A673 (cell line): Measurements from ENCODE around the gene PSENEN. TPM values are rescaled to one million over a fixed set of nuclear protein-coding genes. Genes with fewer than 3 reads are reported as not detected.
"Not testable (repeated sequence)": the region's sequence is repeated elsewhere in the genome, so short reads cannot be mapped to it uniquely, and the experiment has no call there.

Experiments used
- BruUV-seq: library from RNA; stranded (reverse); fragments of 400-500 nt; replicated peaks from 2 replicates; lab custom pipeline; 2021; lab: Mats Ljungman, UMichigan
- CTCF ChIA-PET: fragments of 300-600 bp; sonication (Branson Sonifier 250); formaldehyde crosslinking; loops from one replicate; lab custom pipeline; 2022; ENCODE audit warnings: antibody characterized with exemption; lab: Charles Lee
- POLR2A ChIA-PET: fragments of 300-600 bp; sonication (Branson Sonifier 250); formaldehyde crosslinking; loops from one replicate; lab custom pipeline; 2022; ENCODE audit warnings: antibody characterized with exemption; ENCODE audit not compliant: low non-redundant PET; lab: Charles Lee
- DNase-seq: peaks from one replicate; pipeline ENCODE4 v3.0.0-alpha.2; 2015; ENCODE audit warnings: low spot score
- H3K27ac ChIP-seq: fragments of 200-600 bp; sonication (generic); 2 replicates; pipeline ENCODE4 v1.5.1; 2016; ENCODE audit warnings: mixed run types, low read depth, mild to moderate bottlenecking, mixed read lengths, antibody characterized with exemption, low read length; ENCODE audit not compliant: poor library complexity, severe bottlenecking
- H3K27me3 ChIP-seq: fragments of 200-600 bp; sonication (generic); replicated peaks from 2 replicates; pipeline ENCODE4 v1.6.1; 2017; ENCODE audit warnings: mixed run types, low read depth, mild to moderate bottlenecking, mixed read lengths, antibody characterized with exemption, low read length; ENCODE audit not compliant: insufficient read depth, poor library complexity
- H3K36me3 ChIP-seq: fragments of 200-600 bp; sonication (generic); 2 replicates; pipeline ENCODE4 v1.6.1; 2016; ENCODE audit warnings: mixed run types, mild to moderate bottlenecking, mixed read lengths, antibody characterized with exemption, low read length; ENCODE audit not compliant: insufficient read depth, poor library complexity, severe bottlenecking
- H3K4me1 ChIP-seq: fragments of 200-600 bp; sonication (generic); 2 replicates; pipeline ENCODE4 v1.6.1; 2017; ENCODE audit warnings: mixed run types, mild to moderate bottlenecking, mixed read lengths, antibody characterized with exemption, low read length; ENCODE audit not compliant: insufficient read depth, poor library complexity, severe bottlenecking
- H3K4me3 ChIP-seq: fragments of 200-600 bp; sonication (generic); 2 replicates; pipeline ENCODE4 v1.5.1; 2016; ENCODE audit warnings: low read depth, mixed run types, mild to moderate bottlenecking, mixed read lengths, low read length; ENCODE audit not compliant: poor library complexity, severe bottlenecking
- H3K9me3 ChIP-seq: fragments of 200-600 bp; sonication (generic); 2 replicates; pipeline ENCODE4 v1.6.1; 2016; ENCODE audit warnings: mixed run types, low read depth, mild to moderate bottlenecking, mixed read lengths, antibody characterized with exemption, low read length; ENCODE audit not compliant: poor library complexity, severe bottlenecking
- CTCF ChIP-seq: fragments of 300-800, 200-600 bp; sonication (generic); conservative IDR thresholded peaks from 2 replicates; pipeline ENCODE4 v1.5.1; 2017; ENCODE audit warnings: low read depth, mild to moderate bottlenecking, antibody characterized with exemption, low read length, moderate library complexity, mixed read lengths
- EZH2 ChIP-seq: fragments of 200-600 bp; sonication (generic); IDR thresholded peaks from 2 replicates; pipeline ENCODE4 v1.6.1; 2017; ENCODE audit warnings: borderline replicate concordance, low read depth, mild to moderate bottlenecking, mixed read lengths, antibody characterized with exemption, low read length; ENCODE audit not compliant: poor library complexity, severe bottlenecking
- intact Hi-C: fragments of 100-400 bp; cut with micrococcal nuclease; formaldehyde crosslinking; loops from one replicate; pipeline ENCODE4 v1.10.0; 2022; ENCODE audit not compliant: unreplicated experiment
- total RNA-seq: library from RNA; stranded (reverse); gene quantifications from 2 replicates; pipeline ENCODE4 v1.2.3, GENCODE V29; 2021

Gene PSENEN
- total RNA-seq, 1 experiment from 2014 or later, result 58.8 TPM

- CTCF ChIA-PET, result no interaction called here
- POLR2A ChIA-PET, result no interaction called here
- intact Hi-C loops, result no loop called here
- no peak overlapping the region for H3K4me3 ChIP-seq
- no peaks in the 10 kb centered on the region for H3K36me3 ChIP-seq
- H3K27me3 ChIP-seq, result peaks cover 9% of the 10 kb centered on the region
- no peaks in the 10 kb centered on the region for H3K9me3 ChIP-seq
- H3K4me1 ChIP-seq, result no peaks in the 10 kb centered on the region
- no peak overlapping the region for H3K27ac ChIP-seq
- BruUV-seq, result no TSS peak
- no peak for DNase-seq
- TF ChIP-seq EZH2, result no peak
- no peak for TF ChIP-seq CTCF
Observed at GRCh38 chr19:35792312-35792711, 46.9 kb downstream of the PSENEN start.

- no TSS peak for BruUV-seq
- Histone ChIP-seq H3K27me3 (peaks cover 14% of the 10 kb centered on the region), H3K36me3 (no peaks in the 10 kb centered on the region), H3K9me3 (no peaks in the 10 kb centered on the region), H3K4me1 (no peaks in the 10 kb centered on the region), H3K4me3 (no peak overlapping the region), H3K27ac (no peak overlapping the region)
- ChIA-PET CTCF (no interaction called here), POLR2A (no interaction called here)
- DNase-seq, result no peak
- TF ChIP-seq EZH2 (no peak), CTCF (no peak)
- intact Hi-C loops, result no loop called here
Observed at GRCh38 chr19:35792888-35793287, 47.4 kb downstream of the PSENEN start.

- H3K4me1 ChIP-seq, result no peaks in the 10 kb centered on the region
- H3K36me3 ChIP-seq, result no peaks in the 10 kb centered on the region
- no peak for DNase-seq
- no peak overlapping the region for H3K4me3 ChIP-seq
- intact Hi-C loops, result no loop called here
- H3K27ac ChIP-seq, result no peak overlapping the region
- CTCF ChIA-PET, result no interaction called here
- TF ChIP-seq CTCF (no peak), EZH2 (no peak)
- POLR2A ChIA-PET, result no interaction called here
- peaks cover 16% of the 10 kb centered on the region for H3K27me3 ChIP-seq
- no TSS peak for BruUV-seq
- H3K9me3 ChIP-seq, result no peaks in the 10 kb centered on the region
Observed at GRCh38 chr19:35793381-35794165, 48.1 kb downstream of the PSENEN start.

- H3K4me1 ChIP-seq, H3K9me3 ChIP-seq, H3K4me3 ChIP-seq, DNase-seq, POLR2A ChIA-PET, CTCF ChIA-PET, H3K27ac ChIP-seq, BruUV-seq, H3K36me3 ChIP-seq, intact Hi-C loops: not testable (repeated sequence)
- H3K27me3 ChIP-seq, result peaks cover 16% of the 10 kb centered on the region
Observed at GRCh38 chr19:35795564-35795963, 50.1 kb downstream of the PSENEN start.
